SU-DHL-6 (cell line): ENCODE data around the gene OR51E2.

Experiments used
- H2AFZ ChIP-seq: fragments of 200-600 bp; sonication (generic); 2 replicates; pipeline ENCODE4 v1.6.1; 2014; ENCODE audit warnings: low read depth, mild to moderate bottlenecking, moderate library complexity, mixed read lengths, antibody characterized with exemption, low read length; ENCODE audit not compliant: severe bottlenecking
- H3F3A ChIP-seq: fragments of 200-600 bp; shearing (Covaris generic); 2 replicates; pipeline ENCODE4 v1.6.0; 2016; ENCODE audit warnings: antibody characterized with exemption, mild to moderate bottlenecking; ENCODE audit not compliant: insufficient read depth
- H3K27ac ChIP-seq: fragments of 200-600 bp; sonication (generic); 2 replicates; pipeline ENCODE4 v1.5.1; 2016; ENCODE audit warnings: low read depth, mild to moderate bottlenecking, low read length, moderate library complexity, mixed read lengths
- H3K27me3 ChIP-seq: fragments of 200-600 bp; sonication (generic), shearing (Covaris generic); 2 replicates; pipeline ENCODE4 v1.6.0; 2014; ENCODE audit warnings: mild to moderate bottlenecking, low read length
- H3K36me3 ChIP-seq: fragments of 200-600 bp; sonication (generic); 2 replicates; pipeline ENCODE4 v1.6.1; 2014; ENCODE audit warnings: mild to moderate bottlenecking, low read length, mixed read lengths
- H3K4me2 ChIP-seq: fragments of 300-600, 200-600 bp; shearing (Covaris generic), sonication (generic); 2 replicates; pipeline ENCODE4 v1.6.0; 2014; ENCODE audit warnings: low read length, low read depth, mild to moderate bottlenecking; ENCODE audit not compliant: poor library complexity, severe bottlenecking
- H3K4me3 ChIP-seq: fragments of 200-600 bp; sonication (generic); 2 replicates; pipeline ENCODE4 v1.5.1; 2014; ENCODE audit warnings: antibody characterized with exemption, low read length, mild to moderate bottlenecking, mixed read lengths; ENCODE audit not compliant: insufficient read depth, poor library complexity, severe bottlenecking
- H3K79me2 ChIP-seq: fragments of 200-600 bp; sonication (generic); 2 replicates; pipeline ENCODE4 v1.6.1; 2014; ENCODE audit warnings: mild to moderate bottlenecking, low read length, moderate library complexity; ENCODE audit not compliant: insufficient read depth
- H3K9ac ChIP-seq: fragments of 200-600 bp; sonication (generic); 2 replicates; pipeline ENCODE4 v1.7.0; 2014; ENCODE audit warnings: mild to moderate bottlenecking, low read length
- H3K9me2 ChIP-seq: fragments of 200-600 bp; sonication (generic); replicated peaks from 2 replicates; pipeline ENCODE4 v1.6.1; 2014; ENCODE audit warnings: low read length; ENCODE audit not compliant: insufficient read depth
- H3K9me3 ChIP-seq: fragments of 200-600 bp; sonication (generic); 2 replicates; pipeline ENCODE4 v1.6.1; 2014; ENCODE audit warnings: low read length, mixed read lengths; ENCODE audit not compliant: insufficient read depth
- H4K20me1 ChIP-seq: fragments of 200-600 bp; sonication (generic); 2 replicates; pipeline ENCODE4 v1.6.1; 2014; ENCODE audit warnings: low read depth, mild to moderate bottlenecking, antibody characterized with exemption, low read length, moderate library complexity, mixed read lengths
- EZH2phosphoT487 ChIP-seq: fragments of 200-600 bp; sonication (generic), shearing (Covaris generic); conservative IDR thresholded peaks from 2 replicates; pipeline ENCODE4 v1.6.1; 2018; ENCODE audit warnings: mild to moderate bottlenecking, antibody characterized with exemption, low read length, moderate library complexity, mixed read lengths
- TF ChIP-seq, protein P1 (sequence below): fragments of 200-600 bp; sonication (generic); IDR thresholded peaks from one replicate; pipeline ENCODE4 v1.5.1; 2017; ENCODE audit warnings: antibody characterized with exemption, mild to moderate bottlenecking, low read length, moderate library complexity; ENCODE audit not compliant: insufficient read depth, poor library complexity, severe bottlenecking

Gene OR51E2

DNA sequence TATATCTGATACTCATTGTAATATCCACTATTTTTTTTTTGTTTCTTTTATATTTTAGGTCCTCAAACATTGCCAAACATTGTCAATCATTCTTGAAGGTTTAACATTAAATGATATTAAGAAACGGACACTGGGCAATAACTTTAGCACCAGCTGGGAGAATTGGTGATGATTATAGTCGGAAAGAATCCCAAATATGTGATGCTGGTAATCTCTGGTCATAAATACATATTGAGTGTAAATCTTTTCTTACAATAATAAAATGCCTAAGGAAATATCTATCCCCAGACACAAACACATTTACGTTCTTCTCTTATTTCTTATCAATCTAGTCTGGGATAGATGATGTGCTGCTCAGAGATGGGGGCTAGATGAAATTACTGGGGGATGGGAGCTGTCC lies 25.2 kb downstream of the OR51E2 start:
- Histone ChIP-seq H3K9me2 (no peaks in the 10 kb centered on the region), H2AFZ (no peak overlapping the region), H3K9me3 (no peaks in the 10 kb centered on the region), H3F3A (no peaks in the 10 kb centered on the region), H4K20me1 (no peaks in the 10 kb centered on the region), H3K27me3 (no peaks in the 10 kb centered on the region), H3K4me2 (no peak overlapping the region), H3K9ac (no peak overlapping the region), H3K36me3 (no peaks in the 10 kb centered on the region), H3K4me3 (no peak overlapping the region), H3K27ac (no peak overlapping the region), H3K79me2 (no peaks in the 10 kb centered on the region)
- no peak for TF ChIP-seq EZH2phosphoT487
- TF ChIP-seq, protein P1, sequence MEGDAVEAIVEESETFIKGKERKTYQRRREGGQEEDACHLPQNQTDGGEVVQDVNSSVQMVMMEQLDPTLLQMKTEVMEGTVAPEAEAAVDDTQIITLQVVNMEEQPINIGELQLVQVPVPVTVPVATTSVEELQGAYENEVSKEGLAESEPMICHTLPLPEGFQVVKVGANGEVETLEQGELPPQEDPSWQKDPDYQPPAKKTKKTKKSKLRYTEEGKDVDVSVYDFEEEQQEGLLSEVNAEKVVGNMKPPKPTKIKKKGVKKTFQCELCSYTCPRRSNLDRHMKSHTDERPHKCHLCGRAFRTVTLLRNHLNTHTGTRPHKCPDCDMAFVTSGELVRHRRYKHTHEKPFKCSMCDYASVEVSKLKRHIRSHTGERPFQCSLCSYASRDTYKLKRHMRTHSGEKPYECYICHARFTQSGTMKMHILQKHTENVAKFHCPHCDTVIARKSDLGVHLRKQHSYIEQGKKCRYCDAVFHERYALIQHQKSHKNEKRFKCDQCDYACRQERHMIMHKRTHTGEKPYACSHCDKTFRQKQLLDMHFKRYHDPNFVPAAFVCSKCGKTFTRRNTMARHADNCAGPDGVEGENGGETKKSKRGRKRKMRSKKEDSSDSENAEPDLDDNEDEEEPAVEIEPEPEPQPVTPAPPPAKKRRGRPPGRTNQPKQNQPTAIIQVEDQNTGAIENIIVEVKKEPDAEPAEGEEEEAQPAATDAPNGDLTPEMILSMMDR, result no peak

DNA sequence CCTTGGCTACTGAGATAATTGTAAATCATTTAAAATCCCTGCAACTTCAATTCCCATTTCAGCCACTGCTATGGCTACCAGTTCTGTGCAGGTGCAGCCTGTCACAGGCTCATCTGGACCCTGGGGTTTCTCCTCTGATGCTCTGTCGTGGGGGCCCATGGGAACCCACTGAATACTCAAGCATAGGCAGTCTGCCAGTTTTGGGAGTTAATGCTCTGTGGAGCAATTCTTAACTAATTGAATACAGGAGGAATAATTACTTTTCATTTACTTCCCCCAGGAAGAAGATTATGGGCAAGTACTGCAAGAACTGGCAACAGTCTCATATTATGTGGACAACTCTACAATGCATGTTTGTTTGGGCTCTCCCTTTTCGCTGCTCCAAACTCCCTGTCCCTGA lies 25.9 kb downstream of the OR51E2 start:
- Histone ChIP-seq H3K27me3 (no peaks in the 10 kb centered on the region), H3K4me3 (no peak overlapping the region), H3K36me3 (no peaks in the 10 kb centered on the region), H3K9ac (no peak overlapping the region), H3K4me2 (no peak overlapping the region), H3K9me2 (no peaks in the 10 kb centered on the region), H2AFZ (no peak overlapping the region), H4K20me1 (no peaks in the 10 kb centered on the region), H3K27ac (no peak overlapping the region), H3F3A (no peaks in the 10 kb centered on the region), H3K9me3 (no peaks in the 10 kb centered on the region), H3K79me2 (no peaks in the 10 kb centered on the region)
- TF ChIP-seq, protein P1, result no peak
- TF ChIP-seq EZH2phosphoT487, result no peak

DNA sequence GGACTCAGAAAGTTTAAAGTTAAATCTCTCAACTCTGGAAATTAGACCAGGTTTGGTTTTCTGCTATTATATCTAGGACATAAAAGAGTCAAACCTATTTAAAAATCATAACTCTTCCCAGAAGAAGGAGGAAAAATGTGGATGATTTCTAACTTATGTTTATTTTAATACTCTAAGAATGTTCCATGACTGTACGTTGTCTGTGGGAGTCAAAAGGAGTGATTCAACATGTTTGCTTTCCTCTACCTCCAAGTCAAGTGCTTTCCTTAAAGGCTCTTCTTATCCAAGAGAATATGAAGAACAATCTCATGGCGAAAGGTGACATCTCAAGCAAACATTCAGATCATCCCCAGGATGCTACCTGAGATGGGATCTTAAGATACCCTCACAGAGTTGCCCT lies 32.2 kb downstream of the OR51E2 start:
- Histone ChIP-seq H3K9ac (no peak overlapping the region), H3K4me3 (no peak overlapping the region), H3K27me3 (no peaks in the 10 kb centered on the region), H4K20me1 (no peaks in the 10 kb centered on the region), H3K9me3 (no peaks in the 10 kb centered on the region), H3K27ac (no peak overlapping the region), H3K36me3 (no peaks in the 10 kb centered on the region), H3K4me2 (no peak overlapping the region), H3F3A (no peaks in the 10 kb centered on the region), H3K79me2 (no peaks in the 10 kb centered on the region), H3K9me2 (no peaks in the 10 kb centered on the region), H2AFZ (no peak overlapping the region)
- no peak for TF ChIP-seq EZH2phosphoT487
- TF ChIP-seq, protein P1, result no peak
